ENCODE data around the gene SLC35A3. TPM values are rescaled to one million over a fixed set of nuclear protein-coding genes. Genes with fewer than 3 reads are reported as not detected.
A peak's percentile ranks its signal among the peaks of the same experiment; 100 is the strongest.

The SLC35A3 gene
- 9.1 TPM for polyA plus RNA-seq (2013, experiment 1 of 2)
- 9.3 TPM for polyA plus RNA-seq (2013, experiment 2 of 2)

DNA sequence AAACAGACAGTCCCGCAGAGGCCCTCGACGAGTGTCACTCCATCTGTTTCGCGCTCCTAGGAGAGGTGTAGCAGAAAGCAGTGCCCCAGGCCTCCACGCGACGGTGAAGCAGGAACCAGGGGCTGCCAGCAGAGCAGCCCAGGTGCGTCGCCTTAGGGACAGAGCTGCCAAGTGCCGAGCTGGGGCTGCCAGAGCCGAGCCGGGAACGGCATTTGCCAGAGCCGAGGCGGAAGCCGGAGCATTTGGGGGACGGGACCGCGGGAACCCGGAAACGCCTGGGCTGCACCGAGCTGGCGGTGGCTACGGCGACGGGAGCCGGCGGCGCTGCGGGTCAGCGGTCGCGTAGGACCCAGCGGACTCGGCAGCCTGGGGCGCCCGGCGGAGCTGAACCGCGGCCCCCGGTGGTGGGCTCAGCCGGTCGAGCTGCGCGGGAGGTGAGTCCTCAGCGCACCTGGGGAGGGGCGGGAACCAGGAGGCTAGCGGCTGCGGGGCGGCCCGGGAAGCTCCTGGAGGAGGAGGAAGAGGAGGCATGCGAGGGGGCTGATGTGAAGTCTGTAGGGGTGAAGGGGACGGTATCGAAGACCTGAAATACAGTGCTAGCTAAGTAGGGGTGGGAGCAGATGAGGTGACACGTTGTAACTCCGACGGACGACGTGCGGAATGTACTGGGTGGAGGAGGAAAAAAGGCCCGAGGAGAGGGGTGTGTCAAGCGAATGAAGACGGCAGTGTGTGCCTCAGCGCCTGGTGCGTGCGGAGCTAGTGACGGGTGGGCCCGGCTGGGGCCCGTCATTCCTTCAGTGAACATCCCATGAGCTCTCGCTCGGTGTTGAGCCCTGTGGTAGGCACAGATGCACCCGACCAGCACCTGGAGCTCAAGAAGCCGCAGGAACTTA lies at the start of gene SLC35A3:
SLC35A3 (plus strand) TSS at position 268 of the 893 bp plus-strand sequence. CDS start 23,559 bp downstream, outside the sequence.
- Histone ChIP-seq H3K4ac (ENCODE audit: low read length) (no peak within 1 kb of the TSS), H3K27ac (replicated peaks; ENCODE audit: low read length) (peak within 1 kb of the TSS; percentile 37), H3K27me3 (ENCODE audit: control insufficient read depth in 3 of 3, insufficient read depth in 3 of 3, low read depth in 1 of 3, low read length in 3 of 3) (no peaks in the 10 kb centered on the region), H3K18ac (ENCODE audit: low read length) (peak within 1 kb of the TSS; percentile 97), H3K4me1 (ENCODE audit: control insufficient read depth in 2 of 2, insufficient read depth in 1 of 2, low read depth in 1 of 2, low read length in 2 of 2) (peaks cover 3 to 5% of the 10 kb centered on the region in 2 donors), H2BK12ac (ENCODE audit: low read length) (no peak within 1 kb of the TSS), H3K4me2 (ENCODE audit: insufficient read depth, low read length, poor library complexity, severe bottlenecking) (peak within 1 kb of the TSS; percentile 96), H3K4me3 (ENCODE audit: low read length in 2 of 2) (peak within 1 kb of the TSS; percentile 67 to 93), H3K14ac (ENCODE audit: low read length) (peak within 1 kb of the TSS; percentile 90), H3K9me3 (replicated peaks in 1 of 2; ENCODE audit: control insufficient read depth in 2 of 2, insufficient read depth in 1 of 2, low read depth in 1 of 2, low read length in 2 of 2) (no peaks in the 10 kb centered on the region), H3K23ac (ENCODE audit: low read depth, low read length, poor library complexity) (peak within 1 kb of the TSS; percentile 95), H4K91ac (ENCODE audit: low read depth, low read length, poor library complexity) (peak within 1 kb of the TSS; percentile 82), H3K9ac (ENCODE audit: low read depth, low read length, poor library complexity) (peak within 1 kb of the TSS; percentile 94), H2BK120ac (ENCODE audit: low read depth, low read length) (no peak within 1 kb of the TSS), H2BK15ac (ENCODE audit: low read length) (peak within 1 kb of the TSS; percentile 54), H3K79me1 (ENCODE audit: low read depth, low read length) (no peaks in the 10 kb centered on the region), H3K36me3 (replicated peaks in 1 of 2; ENCODE audit: control insufficient read depth in 2 of 2, insufficient read depth in 2 of 2, low read length in 2 of 2) (peaks cover 0 to 4% of the 10 kb centered on the region in 2 donors), H2BK5ac (ENCODE audit: low read length) (no peak within 1 kb of the TSS), H2AK5ac (ENCODE audit: low read depth, low read length) (peak within 1 kb of the TSS; percentile 13), H2AFZ (ENCODE audit: low read length) (peak within 1 kb of the TSS; percentile 99), H4K8ac (ENCODE audit: low read depth, low read length) (no peak within 1 kb of the TSS)
- WGBS, 2 donors (ENCODE audit: extremely low coverage in 2 of 2, insufficient read length in 2 of 2, insufficient replicate concordance in 1 of 2), result no CpG with 5 or more reads among the region's 74 CpGs
- peak; percentile 71 for DNase-seq (ENCODE audit: low spot score)

GRCh38 chr1:99934801-99935200 lies 35.0 kb upstream of the SLC35A3 start:
- Histone ChIP-seq H3K9ac (ENCODE audit: low read depth, low read length, poor library complexity) (no peak overlapping the region), H3K36me3 (replicated peaks in 1 of 2; ENCODE audit: control insufficient read depth in 2 of 2, insufficient read depth in 2 of 2, low read length in 2 of 2) (no peaks in the 10 kb centered on the region), H2BK5ac (ENCODE audit: low read length) (no peak overlapping the region), H4K8ac (ENCODE audit: low read depth, low read length) (no peak overlapping the region), H3K18ac (ENCODE audit: low read length) (no peak overlapping the region), H3K9me3 (replicated peaks in 1 of 2; ENCODE audit: control insufficient read depth in 2 of 2, insufficient read depth in 1 of 2, low read depth in 1 of 2, low read length in 2 of 2) (no peaks in the 10 kb centered on the region), H2BK12ac (ENCODE audit: low read length) (no peak overlapping the region), H3K23ac (ENCODE audit: low read depth, low read length, poor library complexity) (no peak overlapping the region), H3K4me2 (ENCODE audit: insufficient read depth, low read length, poor library complexity, severe bottlenecking) (no peak overlapping the region), H3K27me3 (ENCODE audit: control insufficient read depth in 3 of 3, insufficient read depth in 3 of 3, low read depth in 1 of 3, low read length in 3 of 3) (no peaks in the 10 kb centered on the region), H3K27ac (replicated peaks; ENCODE audit: low read length) (no peak overlapping the region), H3K4me3 (ENCODE audit: low read length in 2 of 2) (no peak overlapping the region), H2BK120ac (ENCODE audit: low read depth, low read length) (no peak overlapping the region), H2AK5ac (ENCODE audit: low read depth, low read length) (no peak overlapping the region), H2AFZ (ENCODE audit: low read length) (no peak overlapping the region), H3K4me1 (ENCODE audit: control insufficient read depth in 2 of 2, insufficient read depth in 1 of 2, low read depth in 1 of 2, low read length in 2 of 2) (no peaks in the 10 kb centered on the region), H2BK15ac (ENCODE audit: low read length) (no peak overlapping the region), H4K91ac (ENCODE audit: low read depth, low read length, poor library complexity) (no peak overlapping the region), H3K4ac (ENCODE audit: low read length) (no peak overlapping the region), H3K79me1 (ENCODE audit: low read depth, low read length) (no peaks in the 10 kb centered on the region), H3K14ac (ENCODE audit: low read length) (no peak overlapping the region)
- no peak for DNase-seq (ENCODE audit: low spot score)

DNA sequence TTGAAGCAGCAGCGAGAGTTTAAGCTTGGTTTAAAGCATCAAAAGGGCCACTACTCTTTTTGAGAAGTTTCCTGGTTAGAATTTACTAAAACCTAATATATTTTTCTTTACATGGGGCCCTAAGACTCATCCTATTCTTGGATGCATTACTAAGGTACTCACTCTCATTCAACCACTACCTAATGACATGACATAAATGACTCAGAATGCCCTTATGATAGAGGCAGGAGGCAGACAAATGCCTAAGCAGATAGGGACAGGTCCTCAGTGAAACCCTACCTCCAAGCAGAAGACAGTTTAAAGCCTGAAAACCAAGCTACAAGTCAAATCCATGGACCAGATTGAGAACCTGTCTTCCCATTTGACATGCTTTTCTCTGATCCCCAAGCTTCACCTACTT lies 34.3 kb upstream of the SLC35A3 start:
- Histone ChIP-seq H2AK5ac (ENCODE audit: low read depth, low read length) (no peak overlapping the region), H3K18ac (ENCODE audit: low read length) (no peak overlapping the region), H4K91ac (ENCODE audit: low read depth, low read length, poor library complexity) (no peak overlapping the region), H2BK12ac (ENCODE audit: low read length) (no peak overlapping the region), H3K27ac (replicated peaks; ENCODE audit: low read length) (no peak overlapping the region), H3K23ac (ENCODE audit: low read depth, low read length, poor library complexity) (no peak overlapping the region), H3K79me1 (ENCODE audit: low read depth, low read length) (no peaks in the 10 kb centered on the region), H2AFZ (ENCODE audit: low read length) (no peak overlapping the region), H3K4ac (ENCODE audit: low read length) (no peak overlapping the region), H2BK120ac (ENCODE audit: low read depth, low read length) (no peak overlapping the region), H3K9me3 (replicated peaks in 1 of 2; ENCODE audit: control insufficient read depth in 2 of 2, insufficient read depth in 1 of 2, low read depth in 1 of 2, low read length in 2 of 2) (no peaks in the 10 kb centered on the region), H3K4me1 (ENCODE audit: control insufficient read depth in 2 of 2, insufficient read depth in 1 of 2, low read depth in 1 of 2, low read length in 2 of 2) (no peaks in the 10 kb centered on the region), H2BK5ac (ENCODE audit: low read length) (no peak overlapping the region), H3K14ac (ENCODE audit: low read length) (no peak overlapping the region), H3K27me3 (ENCODE audit: control insufficient read depth in 3 of 3, insufficient read depth in 3 of 3, low read depth in 1 of 3, low read length in 3 of 3) (no peaks in the 10 kb centered on the region), H2BK15ac (ENCODE audit: low read length) (no peak overlapping the region), H3K36me3 (replicated peaks in 1 of 2; ENCODE audit: control insufficient read depth in 2 of 2, insufficient read depth in 2 of 2, low read length in 2 of 2) (no peaks in the 10 kb centered on the region), H3K9ac (ENCODE audit: low read depth, low read length, poor library complexity) (no peak overlapping the region), H4K8ac (ENCODE audit: low read depth, low read length) (no peak overlapping the region), H3K4me2 (ENCODE audit: insufficient read depth, low read length, poor library complexity, severe bottlenecking) (no peak overlapping the region), H3K4me3 (ENCODE audit: low read length in 2 of 2) (no peak overlapping the region)
- WGBS, 2 donors (ENCODE audit: extremely low coverage in 2 of 2, insufficient read length in 2 of 2, insufficient replicate concordance in 1 of 2), result no CpG with 5 or more reads among the region's 1 CpG
- no peak for DNase-seq (ENCODE audit: low spot score)

- no peak overlapping the region for H2BK5ac ChIP-seq (ENCODE audit: low read length)
- no peak overlapping the region for H3K4me2 ChIP-seq (ENCODE audit: insufficient read depth, low read length, poor library complexity, severe bottlenecking)
- no peak for DNase-seq (ENCODE audit: low spot score)
- H2BK15ac ChIP-seq (ENCODE audit: low read length), result no peak overlapping the region
- H3K27ac ChIP-seq (replicated peaks; ENCODE audit: low read length), result no peak overlapping the region
- H3K79me1 ChIP-seq (ENCODE audit: low read depth, low read length), result no peaks in the 10 kb centered on the region
- no peak overlapping the region for H2AFZ ChIP-seq (ENCODE audit: low read length)
- H3K23ac ChIP-seq (ENCODE audit: low read depth, low read length, poor library complexity), result no peak overlapping the region
- H3K4me1 ChIP-seq (ENCODE audit: control insufficient read depth in 2 of 2, insufficient read depth in 1 of 2, low read depth in 1 of 2, low read length in 2 of 2), result no peaks in the 10 kb centered on the region
- no peak overlapping the region for H4K8ac ChIP-seq (ENCODE audit: low read depth, low read length)
- no peak overlapping the region for H2BK12ac ChIP-seq (ENCODE audit: low read length)
- no peaks in the 10 kb centered on the region for H3K9me3 ChIP-seq (replicated peaks in 1 of 2; ENCODE audit: control insufficient read depth in 2 of 2, insufficient read depth in 1 of 2, low read depth in 1 of 2, low read length in 2 of 2)
- no peak overlapping the region for H3K14ac ChIP-seq (ENCODE audit: low read length)
- no peaks in the 10 kb centered on the region for H3K36me3 ChIP-seq (replicated peaks in 1 of 2; ENCODE audit: control insufficient read depth in 2 of 2, insufficient read depth in 2 of 2, low read length in 2 of 2)
- no peak overlapping the region for H2AK5ac ChIP-seq (ENCODE audit: low read depth, low read length)
- no peak overlapping the region for H3K4ac ChIP-seq (ENCODE audit: low read length)
- H4K91ac ChIP-seq (ENCODE audit: low read depth, low read length, poor library complexity), result no peak overlapping the region
- peak overlapping the region; percentile 38 for H3K9ac ChIP-seq (ENCODE audit: low read depth, low read length, poor library complexity)
- H2BK120ac ChIP-seq (ENCODE audit: low read depth, low read length), result no peak overlapping the region
- no CpG with 5 or more reads among the region's 3 CpGs for WGBS, 2 donors (ENCODE audit: extremely low coverage in 2 of 2, insufficient read length in 2 of 2, insufficient replicate concordance in 1 of 2)
- H3K4me3 ChIP-seq (ENCODE audit: low read length in 2 of 2), result no peak overlapping the region
- H3K18ac ChIP-seq (ENCODE audit: low read length), result peak overlapping the region; percentile 62
- H3K27me3 ChIP-seq (ENCODE audit: control insufficient read depth in 3 of 3, insufficient read depth in 3 of 3, low read depth in 1 of 3, low read length in 3 of 3), result no peaks in the 10 kb centered on the region
Measured at GRCh38 chr1:99936071-99936470, 33.7 kb upstream of the SLC35A3 start.
